CD14-positive monocyte (primary cell): ENCODE measurements around the gene ORAI3. TPM values are rescaled to one million over a fixed set of nuclear protein-coding genes. Genes with fewer than 3 reads are reported as not detected.

ENCODE experiments used
- DNase-seq, 3 donors: peaks; one replicate each; pipeline ENCODE4 v3.0.0-alpha.2; 2011 to 2022
- H2AFZ ChIP-seq: 2 replicates; pipeline ENCODE4 v1.6.0; 2012; ENCODE audit warnings: mild to moderate bottlenecking, low read depth, low read length, inconsistent platforms; ENCODE audit not compliant: insufficient read depth, poor library complexity, severe bottlenecking
- H3K27ac ChIP-seq, 2 donors: 1 replicate in 1 of 2; 2 replicates in 1 of 2; pipeline ENCODE4 v1.5.1; 2012 to 2013; ENCODE audit warnings: low read length in 2 of 2, control low read depth in 1 of 2, inconsistent platforms in 1 of 2, low read depth in 1 of 2, mild to moderate bottlenecking in 1 of 2
- H3K27me3 ChIP-seq, 2 donors: one replicate each; pipeline versions ENCODE4 v1.6.0 to v1.6.1; 2011 to 2013; ENCODE audit warnings: low read length in 2 of 2; ENCODE audit not compliant: control insufficient read depth in 2 of 2, insufficient read depth in 2 of 2
- H3K36me3 ChIP-seq, 2 donors: replicated peaks in 1 of 2; 1 replicate in 1 of 2; 2 replicates in 1 of 2; pipeline versions ENCODE4 v1.5.1 to v1.6.1; 2012 to 2013; ENCODE audit warnings: low read length in 2 of 2, control low read depth in 1 of 2, inconsistent platforms in 1 of 2, mild to moderate bottlenecking in 1 of 2; ENCODE audit not compliant: insufficient read depth in 2 of 2, control insufficient read depth in 1 of 2
- H3K4me1 ChIP-seq, 2 donors: 1 replicate in 1 of 2; 2 replicates in 1 of 2; pipeline versions ENCODE4 v1.5.1 to v1.6.1; 2012 to 2013; ENCODE audit warnings: low read length in 2 of 2, control low read depth in 1 of 2, inconsistent platforms in 1 of 2, mild to moderate bottlenecking in 1 of 2, moderate library complexity in 1 of 2; ENCODE audit not compliant: insufficient read depth in 2 of 2, control insufficient read depth in 1 of 2
- H3K4me2 ChIP-seq: replicated peaks from 2 replicates; pipeline ENCODE3; 2012; ENCODE audit warnings: low read length, moderate library complexity, mild to moderate bottlenecking; ENCODE audit not compliant: poor library complexity, severe bottlenecking; ENCODE audit errors: extremely low read depth
- H3K4me3 ChIP-seq, 3 experiments: fragments of 200-600 bp in 1 of 3; sonication (generic) in 1 of 3; replicated peaks in 1 of 3; 1 replicate in 2 of 3; 2 replicates in 1 of 3; pipeline ENCODE4 v1.5.1; 2011 to 2013; ENCODE audit warnings: low read length in 3 of 3, mild to moderate bottlenecking in 3 of 3, control low read depth in 2 of 3, low read depth in 2 of 3, inconsistent platforms in 1 of 3, moderate library complexity in 1 of 3
- H3K79me2 ChIP-seq: 2 replicates; pipeline ENCODE4 v1.6.0; 2012; ENCODE audit warnings: mild to moderate bottlenecking, control low read depth, inconsistent platforms, low read length, moderate library complexity; ENCODE audit not compliant: insufficient read depth
- H3K9ac ChIP-seq: 2 replicates; pipeline ENCODE4 v1.6.0; 2017; ENCODE audit warnings: low read length, mild to moderate bottlenecking; ENCODE audit not compliant: insufficient read depth, poor library complexity, severe bottlenecking
- H3K9me3 ChIP-seq, 2 donors: replicated peaks in 1 of 2; 1 replicate in 1 of 2; 2 replicates in 1 of 2; pipeline versions ENCODE4 v1.5.1 to v1.6.1; 2012 to 2013; ENCODE audit warnings: low read length in 2 of 2, control low read depth in 1 of 2; ENCODE audit not compliant: control insufficient read depth in 1 of 2, insufficient read depth in 1 of 2
- H4K20me1 ChIP-seq: 2 replicates; pipeline ENCODE4 v1.6.0; 2012; ENCODE audit warnings: mild to moderate bottlenecking, low read length, control low read depth, moderate library complexity; ENCODE audit not compliant: insufficient read depth
- H3K27ac Mint-ChIP-seq, 7 donors: one replicate each; pipeline ENCODE4 v1.8.0; 2020; ENCODE audit warnings: mild to moderate bottlenecking in 7 of 7, mixed read lengths in 7 of 7, moderate library complexity in 6 of 7, inconsistent platforms in 2 of 7
- H3K27me3 Mint-ChIP-seq, 3 donors: one replicate each; pipeline ENCODE4 v1.8.0; 2021 to 2022; ENCODE audit warnings: low read depth in 3 of 3, mild to moderate bottlenecking in 3 of 3, mixed read lengths in 3 of 3, moderate library complexity in 3 of 3, inconsistent platforms in 1 of 3
- H3K36me3 Mint-ChIP-seq, 2 donors: one replicate each; pipeline ENCODE4 v1.8.0; 2020; ENCODE audit warnings: mixed read lengths in 2 of 2, inconsistent platforms in 1 of 2, mild to moderate bottlenecking in 1 of 2
- H3K4me1 Mint-ChIP-seq: one replicate; pipeline ENCODE4 v1.8.0; 2020; ENCODE audit warnings: mild to moderate bottlenecking, mixed read lengths
- H3K4me3 Mint-ChIP-seq, 2 donors: one replicate each; pipeline ENCODE4 v1.8.0; 2020; ENCODE audit warnings: mild to moderate bottlenecking in 2 of 2, mixed read lengths in 2 of 2, moderate library complexity in 1 of 2
- H3K9me3 Mint-ChIP-seq, 7 donors: one replicate each; pipeline ENCODE4 v1.8.0; 2020 to 2022; ENCODE audit warnings: mixed read lengths in 7 of 7, mild to moderate bottlenecking in 6 of 7, moderate library complexity in 6 of 7, inconsistent platforms in 2 of 7
- WGBS: methylation state at CpG from one replicate; pipeline ENCODE4 v1.1.5; 2013; ENCODE audit warnings: missing lambda C conversion rate; ENCODE audit not compliant: insufficient coverage; 5-methylcytosine and 5-hydroxymethylcytosine counted together
- intact Hi-C, 2 donors: fragments of 100-400 bp; cut with micrococcal nuclease; formaldehyde crosslinking; loops; one replicate each; pipeline versions ENCODE4 v1.15.0 to v1.15.1; 2023
- polyA plus RNA-seq, 3 donors: library from polyadenylated mRNA; depleted of rRNA in 1 of 3; unstranded in 2 of 3; stranded (reverse) in 1 of 3; fragments of 300-500 nt in 2 of 3; fragments of >200 nt in 1 of 3; fragmentation: Illumina TruSeq in 2 of 3; gene quantifications; 1 replicate in 2 of 3; 2 replicates in 1 of 3; pipeline ENCODE4 v1.2.3, GENCODE V29; 2012 to 2021
- TF ChIP-seq, protein P1 (sequence below): fragments of 200-600 bp; IDR thresholded peaks from one replicate; pipeline ENCODE4 v1.8.0; 2022; ENCODE audit warnings: antibody characterized with exemption, mild to moderate bottlenecking

Gene ORAI3
- polyA plus RNA-seq, 3 donors: 34.3 to 80.3 (median 76.8) TPM

DNA sequence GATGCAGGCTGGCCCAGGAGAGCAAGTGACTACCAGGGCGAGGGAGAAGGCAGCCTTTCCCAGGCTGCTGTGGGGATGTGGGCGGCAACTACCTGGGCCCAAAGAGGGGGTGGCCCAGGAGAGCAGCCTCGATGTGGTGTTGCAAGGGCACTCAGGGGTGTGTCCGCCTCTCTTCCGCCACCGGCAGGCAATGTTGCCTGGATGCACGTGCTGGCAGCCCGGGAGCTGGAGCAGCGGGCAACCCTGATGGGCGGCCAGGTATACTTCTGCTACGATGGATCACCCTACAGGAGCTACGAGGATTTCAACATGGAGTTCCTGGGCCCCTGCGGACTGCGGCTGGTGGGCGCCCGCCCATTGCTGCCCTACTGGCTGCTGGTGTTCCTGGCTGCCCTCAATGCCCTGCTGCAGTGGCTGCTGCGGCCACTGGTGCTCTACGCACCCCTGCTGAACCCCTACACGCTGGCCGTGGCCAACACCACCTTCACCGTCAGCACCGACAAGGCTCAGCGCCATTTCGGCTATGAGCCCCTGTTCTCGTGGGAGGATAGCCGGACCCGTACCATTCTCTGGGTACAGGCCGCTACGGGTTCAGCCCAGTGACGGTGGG lies 38.8 kb downstream of the ORAI3 start:
- Histone ChIP-seq H3K36me3 (peaks cover 15 to 19% of the 10 kb centered on the region in 2 donors), H3K4me1 (peaks cover 8 to 21% of the 10 kb centered on the region in 2 donors), H3K9me3 (no peaks in the 10 kb centered on the region), H3K4me3 (no peak overlapping the region), H3K4me2 (no peak overlapping the region), H3K79me2 (no peaks in the 10 kb centered on the region), H3K27ac (no peak overlapping the region), H3K27me3 (no peaks in the 10 kb centered on the region), H4K20me1 (no peaks in the 10 kb centered on the region), H2AFZ (no peak overlapping the region), H3K9ac (no peak overlapping the region)
- Mint-ChIP-seq H3K27ac (peak overlapping the region in 1 of 7 donors; percentile 8), H3K27me3 (peaks cover 0 to 2% (median 0%) of the 10 kb centered on the region in 3 donors), H3K36me3 (peaks cover 15 to 25% of the 10 kb centered on the region in 2 donors), H3K4me3 (no peak overlapping the region), H3K9me3 (peaks cover 0 to 3% (median 0%) of the 10 kb centered on the region in 7 donors), H3K4me1 (peaks cover 5% of the 10 kb centered on the region)
- DNase-seq: no peak
- intact Hi-C loops: loop anchor here (5.0 to 10.0 kb wide), 4 partner anchors 167 to 877 kb away; partner anchors contain the start of genes ZNF843 (in 2 of the 2) and PRSS36 (in 1 of the 2)
- WGBS: 96% methylated on average over 29 of the region's 30 CpGs
- TF ChIP-seq, protein P1, sequence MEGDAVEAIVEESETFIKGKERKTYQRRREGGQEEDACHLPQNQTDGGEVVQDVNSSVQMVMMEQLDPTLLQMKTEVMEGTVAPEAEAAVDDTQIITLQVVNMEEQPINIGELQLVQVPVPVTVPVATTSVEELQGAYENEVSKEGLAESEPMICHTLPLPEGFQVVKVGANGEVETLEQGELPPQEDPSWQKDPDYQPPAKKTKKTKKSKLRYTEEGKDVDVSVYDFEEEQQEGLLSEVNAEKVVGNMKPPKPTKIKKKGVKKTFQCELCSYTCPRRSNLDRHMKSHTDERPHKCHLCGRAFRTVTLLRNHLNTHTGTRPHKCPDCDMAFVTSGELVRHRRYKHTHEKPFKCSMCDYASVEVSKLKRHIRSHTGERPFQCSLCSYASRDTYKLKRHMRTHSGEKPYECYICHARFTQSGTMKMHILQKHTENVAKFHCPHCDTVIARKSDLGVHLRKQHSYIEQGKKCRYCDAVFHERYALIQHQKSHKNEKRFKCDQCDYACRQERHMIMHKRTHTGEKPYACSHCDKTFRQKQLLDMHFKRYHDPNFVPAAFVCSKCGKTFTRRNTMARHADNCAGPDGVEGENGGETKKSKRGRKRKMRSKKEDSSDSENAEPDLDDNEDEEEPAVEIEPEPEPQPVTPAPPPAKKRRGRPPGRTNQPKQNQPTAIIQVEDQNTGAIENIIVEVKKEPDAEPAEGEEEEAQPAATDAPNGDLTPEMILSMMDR: no peak

DNA sequence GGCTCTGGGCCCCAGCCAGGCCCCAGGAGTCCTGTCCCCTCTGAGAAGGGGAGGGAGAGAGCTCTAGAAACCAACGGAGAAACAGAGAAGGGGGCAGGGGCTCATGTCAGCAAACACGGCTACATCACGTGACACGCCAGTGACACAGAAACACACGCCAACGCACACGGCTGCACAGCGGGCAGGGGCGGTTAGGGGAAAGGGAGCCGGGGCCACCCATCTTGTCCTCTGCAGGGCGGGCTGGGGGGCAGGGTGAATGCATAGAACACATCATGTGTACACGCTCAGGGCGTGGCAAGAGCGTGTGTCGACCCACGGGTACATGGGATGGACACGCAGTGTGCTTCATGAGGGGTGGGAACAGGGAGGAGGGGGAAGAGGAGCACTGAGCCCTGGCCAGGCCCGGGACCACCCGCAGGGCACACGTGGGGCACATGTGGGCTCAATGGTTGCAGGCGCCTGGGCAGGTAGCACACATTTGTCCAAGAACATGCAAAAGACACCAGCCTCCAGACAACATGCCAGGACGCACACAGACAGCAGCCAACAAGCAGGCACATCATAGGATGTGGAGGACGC lies 40.7 kb downstream of the ORAI3 start:
- Mint-ChIP-seq H3K27ac (no peak overlapping the region), H3K4me1 (peaks cover 16% of the 10 kb centered on the region), H3K36me3 (peaks cover 4 to 7% of the 10 kb centered on the region in 2 donors), H3K4me3 (no peak overlapping the region), H3K27me3 (peaks cover 0 to 2% (median 0%) of the 10 kb centered on the region in 3 donors), H3K9me3 (no peaks in the 10 kb centered on the region)
- no peak overlapping the region for H3K4me2 ChIP-seq
- H3K4me3 ChIP-seq: no peak overlapping the region
- no peaks in the 10 kb centered on the region for H4K20me1 ChIP-seq
- H3K9me3 ChIP-seq: no peaks in the 10 kb centered on the region
- H2AFZ ChIP-seq: no peak overlapping the region
- H3K36me3 ChIP-seq: peaks cover 0 to under 1% of the 10 kb centered on the region in 2 donors
- intact Hi-C loops: loop anchor here (5.0 to 10.0 kb wide), 6 partner anchors 43 to 875 kb away; partner anchors contain the start of genes ZNF843 (in 2 of the 2), PRSS36 (in 1 of the 2) and STX4 (in 1 of the 2)
- H3K79me2 ChIP-seq: no peaks in the 10 kb centered on the region
- H3K9ac ChIP-seq: no peak overlapping the region
- DNase-seq: no peak
- H3K27ac ChIP-seq: no peak overlapping the region
- 97% methylated on average over 17 of the region's 23 CpGs for WGBS
- no peaks in the 10 kb centered on the region for H3K27me3 ChIP-seq
- peaks cover 14 to 27% of the 10 kb centered on the region in 2 donors for H3K4me1 ChIP-seq
- TF ChIP-seq, protein P1: no peak
